Activated CD4-positive, CD25-positive, alpha-beta regulatory T cell (primary cell): ENCODE data around the gene MGAT4C.

Experiments used
- DNase-seq, 4 experiments: peaks; one replicate each; lab custom pipeline; 2025; lab: John Stamatoyannopoulos, UW

MGAT4C gene

GRCh38 chr12:86229772-86230171, 26.4 kb downstream of the MGAT4C start:
- DNase-seq: no peak

GRCh38 chr12:86228656-86229055, 27.5 kb downstream of the MGAT4C start:
- DNase-seq: no peak

DNA sequence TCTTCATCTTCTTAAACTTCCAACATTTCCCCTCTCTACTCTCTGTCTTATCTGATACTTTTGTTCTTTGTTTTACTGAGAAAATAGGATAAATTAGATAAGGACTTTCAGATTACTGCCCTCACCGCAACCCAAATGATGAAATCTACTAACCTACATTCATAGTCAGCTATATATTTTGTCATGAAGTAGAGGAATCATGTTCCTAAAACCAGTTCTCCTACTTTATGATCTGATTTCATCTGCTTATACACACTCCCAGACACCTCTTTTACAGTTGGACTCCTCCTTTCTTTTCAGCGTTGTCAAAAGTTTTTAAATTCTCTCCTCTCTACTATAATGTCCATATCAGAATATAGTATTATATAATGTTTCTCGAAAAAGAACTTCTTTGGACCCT, 29.7 kb downstream of the MGAT4C start:
- no peak for DNase-seq

GRCh38 chr12:86216591-86216990, 39.6 kb downstream of the MGAT4C start:
- no peak for DNase-seq

DNA sequence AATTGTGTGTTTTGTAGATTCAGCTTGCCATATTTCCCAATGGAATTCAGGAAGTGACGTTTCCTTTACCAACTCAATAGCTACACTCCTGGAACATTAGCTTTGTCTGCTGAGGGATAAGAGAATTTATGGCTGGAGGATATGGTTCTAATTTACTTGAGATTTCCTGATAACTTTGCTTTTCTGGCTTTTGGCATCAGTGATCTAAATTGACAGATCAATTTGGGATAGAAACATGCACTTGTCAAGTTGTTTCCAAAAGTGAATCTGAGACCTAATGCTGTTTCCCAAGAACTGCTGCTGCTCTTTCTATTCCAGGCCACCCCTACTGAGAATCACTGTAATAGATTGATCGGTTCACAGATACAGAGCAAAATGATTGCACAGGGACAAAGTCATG, 43.2 kb downstream of the MGAT4C start:
- no peak for DNase-seq

DNA sequence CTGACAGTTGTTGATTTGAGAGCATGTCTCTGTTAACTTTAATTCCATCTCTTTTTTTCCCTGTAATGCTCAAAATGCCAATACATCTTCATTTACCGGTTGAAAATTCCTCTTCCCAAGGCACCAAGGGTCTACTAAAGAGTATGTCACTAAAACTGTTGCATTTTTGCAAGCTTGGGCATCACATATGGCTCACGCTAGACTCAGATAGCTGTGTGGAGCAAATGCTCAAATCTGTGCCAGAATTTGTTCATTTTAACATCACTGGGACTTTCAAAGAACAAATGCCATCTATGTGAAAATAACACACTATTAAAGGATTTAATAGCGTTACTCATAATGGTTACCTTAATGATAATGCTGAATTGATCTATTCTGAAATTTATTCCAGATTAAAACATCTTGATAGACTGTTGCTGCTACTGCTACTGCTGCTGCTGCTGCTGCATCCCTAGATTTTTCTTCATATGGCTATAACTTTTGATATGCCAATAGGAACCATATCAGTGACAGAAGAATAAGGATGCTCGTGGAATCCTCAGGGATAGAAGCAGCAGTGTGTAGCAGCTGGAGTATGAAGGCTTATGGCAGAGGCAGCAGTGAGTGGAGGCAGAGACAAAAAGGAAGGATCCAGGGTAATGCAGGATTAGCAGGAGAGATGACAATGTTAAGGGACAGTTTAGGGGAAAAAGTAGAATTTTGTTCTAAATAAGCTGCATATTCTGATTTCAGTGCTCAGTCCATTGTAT, 57.3 kb downstream of the MGAT4C start:
- no peak for DNase-seq

- DNase-seq: no peak
These were observed 59.7 kb downstream of the MGAT4C start for GRCh38 chr12:86196465-86196864.

DNA sequence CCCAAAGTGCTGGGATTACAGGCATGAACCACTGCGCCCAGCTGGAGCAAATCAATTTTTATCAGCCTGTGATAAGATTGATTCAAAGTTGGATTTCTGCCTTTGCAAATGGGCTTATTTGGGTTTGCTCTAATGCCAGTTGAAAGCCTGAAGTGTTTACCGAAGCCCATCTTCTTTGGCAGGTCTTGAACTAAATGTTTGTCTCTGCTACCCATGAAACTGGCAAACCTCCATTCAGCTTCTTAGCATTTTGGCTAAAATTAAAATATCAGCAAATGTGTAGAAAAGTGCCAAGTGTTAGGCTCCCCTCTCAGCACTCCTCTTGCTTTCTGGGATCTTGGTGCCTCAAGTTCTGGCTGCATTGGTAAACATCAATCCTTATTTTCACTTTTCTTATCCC, 61.5 kb downstream of the MGAT4C start:
- DNase-seq: no peak

DNA sequence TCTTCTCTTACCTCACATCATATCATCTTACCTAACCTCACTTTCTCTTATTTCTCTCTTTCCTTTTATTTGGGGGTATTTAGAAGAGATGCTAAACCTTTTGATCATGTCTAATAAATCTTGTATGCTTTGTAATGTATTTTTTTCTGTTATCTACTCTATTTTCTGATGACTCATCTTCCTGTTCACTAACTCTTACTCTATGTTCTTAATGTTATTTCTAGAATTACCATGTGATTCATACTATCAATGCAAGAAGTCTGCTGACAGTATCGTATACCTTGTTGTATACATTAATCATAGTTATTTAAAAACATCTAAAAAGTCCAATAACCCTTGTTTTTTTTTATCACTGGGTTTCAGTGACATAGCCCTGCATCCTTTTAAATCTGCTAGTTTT, 62.3 kb downstream of the MGAT4C start:
- no peak for DNase-seq

DNA sequence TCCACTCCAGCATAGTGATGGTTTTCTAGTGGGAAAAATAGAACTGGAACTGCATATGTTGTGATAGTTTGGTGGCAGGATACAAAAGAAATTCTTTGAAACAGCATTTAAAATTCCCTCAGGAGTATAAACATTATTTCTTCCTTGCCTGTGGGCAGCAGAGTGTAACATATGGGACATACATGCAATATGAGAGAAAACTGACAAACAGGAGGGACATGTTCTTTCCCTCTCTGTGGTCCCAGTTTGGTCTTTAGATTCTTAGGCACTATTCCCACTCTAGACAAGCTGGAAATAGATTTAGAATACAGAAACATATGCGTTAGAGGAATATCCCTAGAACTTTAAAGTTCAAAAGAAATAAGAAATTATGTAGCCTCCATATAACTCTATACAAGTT, 68.0 kb downstream of the MGAT4C start:
- no peak for DNase-seq

DNA sequence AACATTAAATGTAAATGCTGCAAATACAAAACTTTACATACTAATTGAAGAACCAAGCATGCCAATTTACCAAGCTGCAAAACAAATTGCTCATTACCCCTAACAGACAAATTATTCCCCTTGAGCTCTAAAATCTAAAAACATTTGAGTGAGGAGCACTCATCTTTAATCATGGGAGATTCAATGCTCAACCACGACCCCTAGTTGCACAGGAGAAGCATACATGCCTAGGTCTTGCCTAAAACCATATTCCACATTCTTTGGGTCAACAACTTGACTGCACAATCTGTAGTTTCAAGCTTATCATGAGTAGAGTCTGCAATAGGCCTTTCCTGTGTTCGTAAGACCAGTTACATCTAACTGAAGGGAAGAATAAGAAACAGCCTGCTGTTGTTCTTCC, 69.7 kb downstream of the MGAT4C start:
- DNase-seq: no peak

DNA sequence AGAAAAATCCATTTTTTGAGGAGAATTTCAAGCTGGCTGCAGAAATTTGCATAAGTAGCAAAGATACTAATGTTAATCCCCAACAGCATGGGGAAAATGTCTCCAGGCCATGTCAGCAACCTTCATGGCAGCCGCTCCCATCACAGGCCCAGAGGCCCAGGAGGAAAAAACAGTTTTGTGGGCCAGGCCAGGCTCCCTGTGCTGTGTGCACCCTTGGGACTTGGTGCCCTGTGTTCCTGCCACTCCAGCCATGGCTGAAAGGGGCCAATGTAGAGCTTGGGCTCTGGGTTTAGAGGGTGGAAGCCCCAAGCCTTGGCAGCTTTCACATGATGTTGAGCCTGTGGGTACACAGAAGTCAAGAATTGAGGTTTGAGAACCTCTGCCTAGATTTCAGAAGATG, 76.3 kb downstream of the MGAT4C start:
- no peak for DNase-seq

GRCh38 chr12:86174188-86174587, 82.0 kb downstream of the MGAT4C start:
- no peak for DNase-seq

DNA sequence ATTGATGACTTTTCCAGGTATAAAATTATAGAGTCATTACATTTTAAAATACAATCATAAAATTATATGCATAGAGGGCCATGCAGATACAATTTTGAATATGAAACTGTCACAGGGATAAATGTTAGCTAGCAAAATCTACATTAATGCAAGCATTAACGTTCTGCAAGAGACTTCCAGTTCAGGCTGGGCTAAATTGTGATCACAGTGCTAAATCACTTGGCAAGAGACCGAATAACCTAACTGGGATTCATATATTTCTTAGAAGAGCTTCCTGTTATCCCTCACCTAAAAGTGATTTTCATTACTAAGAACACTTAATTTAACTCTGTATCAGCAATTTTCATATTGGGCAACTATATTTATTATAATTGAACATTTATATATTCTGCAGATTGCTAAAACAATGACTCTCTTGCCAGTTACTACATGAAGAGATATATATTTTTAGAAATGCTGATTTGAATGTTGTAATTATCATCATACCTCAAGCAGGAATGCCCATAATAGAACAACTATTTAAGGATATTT, 83.2 kb downstream of the MGAT4C start:
- DNase-seq: no peak

DNA sequence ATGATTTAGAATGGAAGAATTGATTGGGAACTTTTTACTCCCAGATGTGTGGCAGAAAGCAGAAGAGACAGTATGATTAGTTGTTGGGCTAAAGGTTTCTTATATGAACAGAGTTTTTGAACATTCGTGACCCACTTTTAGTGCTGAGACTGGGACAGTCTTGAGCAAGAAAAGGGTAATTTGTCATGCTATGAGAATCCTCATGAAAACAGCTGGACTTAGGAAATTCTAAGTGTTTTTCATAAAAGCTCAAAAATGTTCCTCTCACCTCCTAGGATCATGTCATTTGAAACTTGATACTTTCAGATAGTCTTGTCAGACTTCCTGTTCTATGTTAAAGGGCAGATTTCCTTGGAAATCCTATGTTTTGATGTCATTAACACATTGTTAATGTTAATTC, 86.1 kb downstream of the MGAT4C start:
- DNase-seq: no peak

DNA sequence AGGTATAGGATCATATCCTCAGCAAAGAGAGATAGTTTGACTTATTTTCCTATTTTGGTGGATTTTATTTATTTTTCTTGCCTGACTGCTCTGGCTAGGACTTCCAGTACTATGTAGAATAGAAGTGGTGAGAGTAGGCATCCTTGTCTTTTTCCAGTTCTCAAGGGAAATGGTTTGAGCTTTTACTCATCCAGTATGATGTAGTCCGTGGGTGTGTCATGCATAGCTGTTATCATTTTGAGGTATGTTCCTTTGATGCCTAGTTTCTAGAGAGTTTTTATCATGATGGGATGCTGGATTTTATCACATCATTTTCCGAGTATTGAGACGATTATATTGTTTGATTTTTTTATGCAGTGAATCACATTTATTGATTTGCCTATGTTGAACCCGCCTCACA, 97.2 kb downstream of the MGAT4C start:
- DNase-seq: no peak

- DNase-seq: no peak
These were observed 101.6 kb downstream of the MGAT4C start for GRCh38 chr12:86154620-86155019.

- no peak for DNase-seq
These were observed 107.6 kb downstream of the MGAT4C start for GRCh38 chr12:86148612-86149011.

- DNase-seq: no peak
These were observed 108.1 kb downstream of the MGAT4C start for GRCh38 chr12:86148071-86148470.

GRCh38 chr12:86145156-86145555, 111.0 kb downstream of the MGAT4C start:
- no peak for DNase-seq

GRCh38 chr12:86143162-86143561, 113.0 kb downstream of the MGAT4C start:
- no peak for DNase-seq

DNA sequence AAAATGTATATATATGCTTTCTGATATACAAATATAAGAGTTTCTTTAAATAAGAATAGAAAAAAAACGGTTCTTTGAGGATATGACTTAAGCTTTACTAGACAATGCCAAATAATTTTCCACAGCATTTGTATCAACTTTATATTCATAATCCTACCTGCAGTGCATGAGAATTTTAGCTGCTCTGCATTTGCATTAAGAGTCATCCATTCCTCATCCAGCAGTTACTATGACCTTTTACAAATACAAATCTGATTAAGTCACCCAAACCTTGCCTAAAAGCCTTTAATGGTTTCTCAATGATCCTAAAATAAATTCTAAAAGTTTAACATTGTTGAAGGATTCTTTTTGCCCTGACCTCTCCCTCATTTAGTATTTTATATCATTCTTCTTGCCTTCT, 116.5 kb downstream of the MGAT4C start:
- DNase-seq: no peak

- DNase-seq: no peak
These were observed 117.4 kb downstream of the MGAT4C start for GRCh38 chr12:86138770-86139169.

DNA sequence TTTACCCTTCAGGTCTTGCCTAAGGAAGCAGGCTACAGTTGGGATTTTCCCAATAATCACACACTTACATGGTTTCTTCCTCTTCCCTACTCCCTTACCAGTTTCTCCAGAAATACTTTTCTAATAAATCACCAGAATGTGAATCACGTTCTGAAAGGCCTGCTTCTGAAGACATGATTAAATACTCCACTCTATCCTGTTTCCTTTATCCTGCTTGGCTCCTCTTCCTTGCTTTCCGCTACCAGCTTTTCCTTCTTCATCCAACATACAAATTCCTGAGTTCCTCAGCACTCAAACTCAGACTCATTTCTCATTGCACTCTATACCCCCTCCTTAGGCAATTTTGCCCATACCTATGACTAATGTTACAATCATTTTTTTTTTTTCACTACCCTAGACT, 118.3 kb downstream of the MGAT4C start:
- DNase-seq: no peak
